Dermis microvascular lymphatic vessel endothelial cell (primary cell): ENCODE measurements around the gene TPPP. TPM values are rescaled to one million over a fixed set of nuclear protein-coding genes. Genes with fewer than 3 reads are reported as not detected.

Source experiments
- DNase-seq, 2 donors: peaks; one replicate each; pipeline versions ENCODE4 v3.0.0 to v3.0.0-alpha.2; 2010; ENCODE audit warnings: low read depth in 2 of 2
- total RNA-seq: library from RNA; depleted of rRNA; stranded (reverse); fragments of >200 nt; gene quantifications from 2 replicates; pipeline ENCODE4 v1.2.1, GENCODE V29; 2014

Gene TPPP
- total RNA-seq, 1 donor from 2014 or later: 0.13 TPM

GRCh38 chr5:677131-678101 lies 15.7 kb downstream of the TPPP start:
- no peak for DNase-seq

DNA sequence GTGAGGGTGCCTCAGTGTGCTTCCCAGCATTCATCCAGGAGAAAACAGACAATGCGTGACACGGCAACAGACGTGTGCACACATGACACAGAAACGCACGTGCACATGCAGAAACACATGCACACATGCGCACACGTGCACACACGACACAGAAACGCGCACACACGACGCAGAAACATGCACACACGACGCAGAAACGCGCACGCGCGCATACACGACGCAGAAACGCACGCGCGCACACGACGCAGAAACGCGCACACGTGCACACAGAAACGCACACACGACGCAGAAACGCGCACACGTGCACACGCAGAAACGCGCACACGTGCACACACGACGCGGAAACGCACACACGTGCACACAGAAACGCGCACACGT lies 16.5 kb downstream of the TPPP start:
- no peak for DNase-seq

DNA sequence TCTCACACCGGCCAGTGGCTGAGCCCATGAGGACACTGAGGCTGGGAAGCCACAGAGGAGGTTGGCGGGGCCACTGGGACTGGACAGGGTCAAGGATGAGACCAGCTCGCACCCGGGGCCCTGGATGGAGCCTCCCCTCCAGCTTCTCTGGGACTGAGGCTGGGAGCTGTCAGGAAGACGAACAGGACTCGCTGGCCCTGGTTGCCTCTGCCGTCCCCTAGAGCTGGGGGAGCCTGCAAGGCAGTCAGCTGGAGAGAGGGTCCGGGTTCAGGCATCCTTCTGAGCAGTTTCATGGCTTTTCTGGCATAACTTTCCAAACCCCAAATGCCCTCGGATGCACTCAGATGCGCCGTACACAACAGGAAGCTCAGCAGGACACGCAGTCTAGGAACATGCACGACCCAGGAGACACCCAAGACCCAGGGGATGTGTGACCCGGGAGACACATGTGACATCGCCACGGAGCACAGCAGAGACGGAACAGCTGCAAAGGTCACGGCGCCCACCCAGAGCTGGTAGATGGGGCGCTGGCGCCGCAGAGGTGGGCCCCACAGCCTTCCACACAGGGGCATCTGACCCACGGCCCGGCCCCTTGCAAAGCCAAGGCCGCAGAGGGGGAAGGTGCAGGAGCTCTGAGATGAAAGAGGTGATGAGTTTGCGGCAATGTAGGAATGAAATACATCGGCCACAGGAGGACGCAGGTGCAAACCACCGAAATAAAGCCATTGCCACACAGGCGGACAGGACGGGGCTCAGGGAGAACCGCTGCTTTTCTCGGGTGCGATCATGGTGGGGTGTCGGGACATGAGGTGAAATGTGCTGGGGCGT lies 17.1 kb downstream of the TPPP start:
- DNase-seq: no peak

DNA sequence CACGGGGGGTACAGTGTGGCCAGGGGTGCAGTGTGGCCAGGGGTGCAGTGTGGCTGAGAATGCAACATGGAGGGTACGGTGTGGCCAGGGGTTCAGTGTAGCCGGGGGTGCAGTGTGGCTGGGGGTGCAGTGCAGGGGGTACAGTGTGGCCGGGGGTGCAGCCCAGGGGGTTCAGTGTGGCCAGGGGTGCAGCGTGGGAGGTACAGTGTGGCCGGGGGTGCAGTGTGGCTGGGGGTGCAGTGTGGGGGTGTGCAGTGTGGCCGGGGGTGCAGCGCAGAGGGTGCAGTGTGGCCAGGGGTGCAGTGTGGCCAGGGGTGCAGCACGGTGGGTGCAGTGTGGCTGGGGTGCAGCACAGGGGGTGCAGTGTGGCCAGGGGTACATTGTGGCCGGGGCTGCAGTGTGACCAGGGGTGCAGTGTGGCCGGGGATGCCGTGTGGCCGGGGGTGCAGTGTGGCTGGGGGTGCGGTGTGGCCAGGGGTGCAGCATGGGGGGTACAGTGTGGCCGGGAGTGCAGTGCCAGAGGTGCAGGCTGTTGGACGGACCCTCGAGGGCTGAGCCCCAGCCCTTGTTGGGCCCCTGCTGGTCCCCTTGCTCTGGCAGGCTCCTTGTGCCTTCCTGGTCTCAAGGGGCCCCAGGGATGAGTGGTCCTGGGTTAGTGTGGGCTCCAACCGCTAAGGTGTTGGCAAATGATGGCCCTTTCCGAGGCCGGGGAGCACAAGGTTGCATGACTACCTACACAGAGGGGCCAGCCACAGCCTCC lies 17.9 kb downstream of the TPPP start:
- no peak for DNase-seq

- DNase-seq: no peak
These were observed 18.5 kb downstream of the TPPP start for GRCh38 chr5:674630-675011.

DNA sequence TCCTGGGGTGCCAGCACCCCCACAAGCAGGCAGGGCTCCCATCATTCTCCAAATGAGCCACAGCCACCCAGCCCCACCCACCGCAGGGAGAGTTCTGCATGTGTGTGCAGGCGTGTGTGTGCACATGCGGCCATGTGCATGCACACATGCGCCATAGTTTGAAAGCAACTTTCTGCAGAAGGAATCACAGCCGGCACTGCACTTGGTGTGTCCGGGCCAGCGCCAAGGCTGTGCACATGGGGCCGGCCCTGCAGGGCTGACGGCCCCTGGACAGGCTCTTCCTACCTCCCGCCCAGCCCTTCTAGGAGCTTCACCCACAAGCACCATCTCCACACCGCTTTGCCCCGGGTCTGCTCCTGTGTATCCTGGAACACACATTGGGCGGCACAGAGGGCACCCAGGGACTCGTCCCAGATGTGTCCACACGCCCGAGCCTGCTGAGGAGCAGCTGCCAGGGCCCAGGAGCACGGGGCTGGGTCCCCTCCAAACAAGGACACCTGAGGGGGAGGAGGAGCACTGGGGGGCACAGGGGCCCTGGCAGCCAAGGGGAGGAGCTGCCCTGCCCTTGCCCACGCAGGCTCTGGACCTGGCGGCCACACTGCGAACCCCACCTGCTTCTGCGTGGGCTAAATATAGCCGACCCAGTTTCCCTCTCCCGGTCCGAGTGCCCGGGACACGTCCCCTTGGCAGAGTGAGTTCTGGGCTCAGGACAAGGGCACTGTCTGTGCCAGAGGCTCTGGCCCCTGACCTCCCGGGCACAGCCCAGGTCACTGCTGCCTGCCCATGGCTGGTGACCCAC lies 19.1 kb downstream of the TPPP start:
- no peak for DNase-seq

GRCh38 chr5:673161-673830 lies 19.9 kb downstream of the TPPP start:
- DNase-seq: no peak

DNA sequence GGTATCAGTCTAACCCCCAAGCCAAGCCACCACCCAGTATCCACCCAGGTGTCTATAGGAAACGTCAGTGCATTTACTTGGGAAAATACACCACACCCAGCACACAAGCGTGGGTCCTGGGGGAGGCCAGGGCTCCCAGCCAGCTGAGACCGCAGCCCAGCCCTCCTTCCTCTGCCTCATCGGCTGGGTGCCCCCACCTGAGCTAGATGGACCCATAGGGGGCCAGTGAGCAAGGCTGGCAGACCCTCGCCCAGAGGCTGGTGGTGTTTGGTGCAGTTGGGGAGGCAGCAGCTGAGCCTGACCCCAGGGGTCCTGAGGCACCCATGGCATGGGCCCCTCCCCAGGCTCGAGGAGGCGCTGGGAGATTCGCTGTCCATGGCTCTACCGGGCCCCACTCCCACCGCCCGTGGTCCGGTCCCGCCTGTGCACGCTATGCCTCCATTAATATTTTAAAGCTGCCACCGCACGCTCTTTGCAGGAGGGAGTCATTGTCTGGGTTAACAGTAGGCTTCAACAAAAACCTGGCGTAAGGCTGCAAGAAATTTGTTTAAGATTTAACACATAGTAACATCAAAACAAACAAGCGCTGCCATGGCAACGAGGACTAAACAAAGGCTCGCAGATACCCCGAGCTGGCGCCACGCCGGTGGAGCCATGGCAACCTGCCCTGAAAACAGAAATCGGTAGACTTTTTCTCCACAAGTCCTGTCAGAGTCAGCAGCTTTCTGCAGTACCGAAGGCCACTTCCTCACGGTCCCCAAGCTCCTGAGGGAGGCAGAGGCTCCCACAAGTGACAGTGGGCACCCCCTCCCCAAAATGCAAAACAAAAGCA lies 20.6 kb downstream of the TPPP start:
- DNase-seq: peak; percentile 92 to 96

DNA sequence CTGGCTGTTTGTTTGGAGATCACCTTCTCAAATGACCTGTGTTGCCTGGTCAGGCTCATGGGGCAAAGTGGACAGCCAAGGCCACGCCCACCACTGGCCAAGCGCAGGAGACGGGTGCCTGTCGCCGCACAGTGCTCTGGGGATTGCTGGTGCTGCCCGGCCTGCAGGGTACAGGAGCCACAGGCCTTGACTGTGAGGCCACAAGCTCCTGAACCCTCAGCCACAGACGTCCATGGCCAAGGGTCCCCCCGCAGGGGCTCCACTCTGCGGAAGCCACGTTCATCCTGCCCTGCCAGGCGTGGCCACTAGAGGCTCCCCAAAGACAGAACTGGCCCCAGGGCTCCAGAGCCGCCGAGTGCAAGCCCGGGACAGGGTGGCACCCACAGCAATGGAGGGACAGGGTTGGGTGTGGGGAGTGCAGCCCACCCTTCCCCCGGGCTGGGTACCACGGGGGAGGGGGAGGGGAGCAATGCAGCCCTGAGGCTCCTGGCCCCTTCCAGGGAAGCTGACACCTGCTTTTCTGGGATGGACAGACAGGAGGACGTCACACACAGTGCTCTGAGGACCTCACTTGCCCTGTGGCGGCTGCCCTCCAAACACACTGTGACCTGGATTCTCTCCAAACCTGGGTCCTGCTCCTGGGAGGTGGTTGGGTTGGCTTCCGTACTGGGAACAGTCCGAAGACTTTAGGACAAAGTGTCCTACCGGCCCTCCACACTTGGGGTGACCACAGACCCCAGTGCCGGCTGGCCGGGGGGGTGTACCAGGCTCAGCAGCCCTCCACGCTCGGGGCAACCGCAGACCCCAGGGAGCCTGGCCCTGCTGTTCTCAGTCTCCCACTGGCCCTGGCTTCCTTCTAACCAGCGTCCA lies 21.5 kb downstream of the TPPP start:
- peak; percentile 31 to 61 for DNase-seq

DNA sequence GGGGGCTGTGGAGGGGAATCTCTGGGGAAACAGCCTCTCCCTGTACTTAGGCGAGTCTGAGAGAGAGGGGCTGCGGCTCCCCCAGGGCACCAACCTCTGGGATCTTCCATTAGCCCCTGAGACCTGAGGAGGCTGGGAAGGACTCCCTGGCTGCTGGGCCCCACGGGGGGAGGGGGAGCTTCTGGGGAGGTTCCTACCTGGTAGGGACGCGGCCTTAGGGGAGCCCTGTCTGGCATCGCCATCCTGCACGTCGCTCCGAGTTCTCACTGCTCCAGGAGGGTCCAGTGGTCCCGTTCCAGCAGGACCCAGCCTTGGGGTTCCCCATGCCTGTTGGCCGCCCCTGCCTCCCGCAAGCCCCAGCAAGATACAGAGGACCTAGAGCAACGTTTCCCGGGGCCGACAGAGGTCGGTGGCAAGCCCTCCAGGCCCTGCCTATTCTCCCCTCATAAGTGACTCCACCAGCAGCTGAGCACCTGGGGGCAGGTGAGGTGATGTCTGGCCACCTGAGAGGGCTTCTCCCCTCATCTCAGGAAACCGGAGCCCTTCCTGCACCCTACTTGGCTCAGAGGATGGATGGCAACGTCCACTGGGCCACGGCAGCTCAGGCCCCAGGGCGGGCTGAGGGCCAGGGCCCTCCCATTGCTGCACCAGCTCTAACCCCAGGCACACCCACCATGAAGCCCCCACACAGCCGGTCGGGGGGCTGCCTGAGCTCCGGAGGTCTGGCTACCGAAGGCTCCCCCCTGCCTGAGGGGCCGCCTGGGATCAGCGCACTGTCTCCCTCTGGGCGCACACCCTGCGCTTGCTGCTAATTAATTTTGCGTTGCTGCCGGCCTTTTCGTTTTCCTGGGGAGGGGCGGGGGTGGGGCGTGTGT lies 22.5 kb downstream of the TPPP start:
- DNase-seq: no peak

- no peak for DNase-seq
These were observed 23.2 kb downstream of the TPPP start for GRCh38 chr5:669842-670395.

- no peak for DNase-seq
These were observed 23.9 kb downstream of the TPPP start for GRCh38 chr5:669111-669841.

DNA sequence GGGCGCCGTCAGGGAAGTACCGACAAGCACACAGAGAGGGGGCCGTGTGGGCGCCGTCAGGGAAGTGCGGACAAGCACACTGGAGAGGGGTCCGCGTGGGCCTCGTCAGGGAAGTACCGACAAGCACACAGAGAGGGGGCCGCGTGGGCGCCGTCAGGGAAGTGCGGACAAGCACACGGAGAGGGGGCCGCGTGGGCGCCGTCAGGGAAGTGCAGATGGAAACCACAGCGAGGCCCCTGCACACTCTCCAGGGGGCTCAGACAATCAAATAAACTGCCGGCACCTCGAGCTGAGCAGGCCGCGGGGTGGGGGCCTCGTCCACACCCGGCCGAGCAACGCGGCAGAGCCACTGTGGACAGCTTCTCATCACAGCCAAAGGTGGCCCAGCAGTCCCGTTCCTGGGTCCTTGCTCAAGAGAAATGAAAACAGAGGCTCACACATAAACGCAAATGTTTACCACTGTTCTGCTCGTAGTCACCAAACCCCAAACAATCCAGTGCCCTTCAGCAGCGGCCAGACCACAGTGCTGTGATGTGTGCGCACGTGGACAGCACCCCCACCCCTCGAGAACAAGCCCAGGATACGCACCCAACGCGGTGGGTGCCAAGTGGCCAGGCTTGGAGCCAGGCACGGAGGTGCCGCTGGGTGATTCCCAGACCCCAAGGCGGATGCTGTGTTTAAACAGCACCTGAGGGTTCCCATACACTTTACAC lies 24.7 kb downstream of the TPPP start:
- DNase-seq: no peak

DNA sequence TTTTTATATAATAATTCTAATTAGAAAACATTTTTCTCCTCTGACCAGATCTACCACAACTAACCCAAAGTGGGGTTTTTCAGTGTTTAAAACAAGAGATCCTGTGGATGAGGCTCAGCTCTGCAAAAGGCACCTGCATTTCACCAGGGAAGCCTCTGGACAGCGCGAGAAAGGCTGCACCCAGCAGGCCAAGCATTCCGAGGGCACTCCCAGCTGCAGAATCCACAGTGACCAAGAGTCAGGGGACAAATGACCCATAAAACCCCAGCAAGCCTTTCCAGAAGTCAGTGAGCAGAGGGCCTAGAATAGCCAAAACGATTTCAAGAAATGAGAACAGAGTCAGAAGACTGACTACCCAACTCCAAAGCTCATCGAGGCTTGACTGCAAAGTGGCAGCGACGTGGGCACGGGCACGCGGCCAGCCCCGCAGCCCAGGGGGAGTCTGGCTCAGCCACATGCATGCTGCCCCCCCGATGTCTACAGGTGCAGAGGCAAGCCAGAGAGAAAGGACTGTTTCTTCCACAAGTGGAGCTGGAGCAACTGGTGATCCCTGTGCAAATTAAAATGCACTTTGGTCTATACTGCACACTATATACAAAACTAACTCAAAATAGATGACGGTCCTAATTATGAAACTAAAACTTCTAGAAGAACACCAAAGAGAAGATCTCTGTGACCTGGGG lies 26.2 kb downstream of the TPPP start:
- DNase-seq: no peak
